Measurements from ENCODE around the gene CNTRL.
"Not testable (repeated sequence)": the region's sequence is repeated elsewhere in the genome, so short reads cannot be mapped to it uniquely, and the experiment has no call there.

Gene CNTRL

GRCh38 chr9:121074370-121075250 lies at the start of gene CNTRL:
TSS of gene CNTRL (plus strand) at chr9:121074955. CDS start at chr9:121088327, 13,372 bp downstream.
- no peak for FAIRE-seq

GRCh38 chr9:121026260-121026691 lies 48.5 kb upstream of the CNTRL start:
- no peak for FAIRE-seq

GRCh38 chr9:121026768-121027167 lies 48.0 kb upstream of the CNTRL start:
- FAIRE-seq: no peak

GRCh38 chr9:121028285-121028684 lies 46.5 kb upstream of the CNTRL start:
- FAIRE-seq: not testable (repeated sequence)

- no peak for FAIRE-seq
Measured at GRCh38 chr9:121029469-121029868, 45.3 kb upstream of the CNTRL start.

GRCh38 chr9:121034529-121034928 lies 40.2 kb upstream of the CNTRL start:
- FAIRE-seq: no peak

GRCh38 chr9:121035717-121036116 lies 39.0 kb upstream of the CNTRL start:
- FAIRE-seq: not testable (repeated sequence)

- FAIRE-seq: no peak
Measured at GRCh38 chr9:121038362-121038761, 36.4 kb upstream of the CNTRL start.

- FAIRE-seq: no peak
Measured at GRCh38 chr9:121038804-121039203, 36.0 kb upstream of the CNTRL start.

- no peak for FAIRE-seq
Measured at GRCh38 chr9:121048175-121048574, 26.6 kb upstream of the CNTRL start.

- no peak for FAIRE-seq
Measured at GRCh38 chr9:121048618-121049017, 26.1 kb upstream of the CNTRL start.

GRCh38 chr9:121050128-121050988 lies 24.4 kb upstream of the CNTRL start, which contains the start of gene C5:
TSS of gene C5 (minus strand) at chr9:121050275. CDS start at chr9:121050246, 29 bp downstream.
- FAIRE-seq: no peak

GRCh38 chr9:121053544-121053943 lies 21.2 kb upstream of the CNTRL start:
- no peak for FAIRE-seq

GRCh38 chr9:121055642-121056143 lies 19.1 kb upstream of the CNTRL start:
- FAIRE-seq: no peak

GRCh38 chr9:121057821-121058220 lies 16.9 kb upstream of the CNTRL start:
- FAIRE-seq: no peak

- no peak for FAIRE-seq
Measured at GRCh38 chr9:121059513-121059912, 15.2 kb upstream of the CNTRL start.

- FAIRE-seq: peak; percentile 89
Measured at GRCh38 chr9:121059998-121060636, 14.6 kb upstream of the CNTRL start.

- FAIRE-seq: no peak
Measured at GRCh38 chr9:121066850-121067249, 7.9 kb upstream of the CNTRL start.

- FAIRE-seq: no peak
Measured at GRCh38 chr9:121067640-121068039, 7.1 kb upstream of the CNTRL start.

GRCh38 chr9:121069396-121069795 lies 5.4 kb upstream of the CNTRL start:
- no peak for FAIRE-seq

- FAIRE-seq: no peak
Measured at GRCh38 chr9:121071370-121071755, 3.4 kb upstream of the CNTRL start.

- peak; percentile 48 for FAIRE-seq
Measured at GRCh38 chr9:121071756-121072421, 2.9 kb upstream of the CNTRL start.
